Neural cell (in vitro differentiated cells): ENCODE measurements around the gene CYP39A1. TPM values are rescaled to one million over a fixed set of nuclear protein-coding genes. Genes with fewer than 3 reads are reported as not detected.

Experiments used
- H2AFZ ChIP-seq: fragments of 200-600, 300-800 bp; sonication (generic), shearing (Covaris generic); 2 replicates; pipeline ENCODE4 v1.6.0; 2014; ENCODE audit warnings: low read depth, mild to moderate bottlenecking, antibody characterized with exemption, low read length, moderate library complexity
- H3F3A ChIP-seq: fragments of 200-600 bp; shearing (Covaris generic); 2 replicates; pipeline ENCODE4 v1.6.1; 2016; ENCODE audit warnings: mild to moderate bottlenecking, moderate library complexity, mixed read lengths, antibody characterized with exemption, low read length; ENCODE audit not compliant: insufficient read depth, poor library complexity, severe bottlenecking
- H3K27ac ChIP-seq: fragments of 200-600, 300-800 bp; sonication (generic), shearing (Covaris generic); 2 replicates; pipeline ENCODE4 v1.5.1; 2014; ENCODE audit warnings: mild to moderate bottlenecking, low read length, moderate library complexity
- H3K27me3 ChIP-seq: fragments of 300-800, 200-600 bp; sonication (generic), shearing (Covaris generic); 2 replicates; pipeline ENCODE4 v1.6.0; 2014; ENCODE audit warnings: mild to moderate bottlenecking, low read depth, low read length, moderate library complexity; ENCODE audit not compliant: insufficient read depth
- H3K36me3 ChIP-seq: fragments of 300-800, 200-600 bp; sonication (generic), shearing (Covaris generic); 2 replicates; pipeline ENCODE4 v1.5.1; 2014; ENCODE audit warnings: mild to moderate bottlenecking, antibody characterized with exemption, low read length, moderate library complexity; ENCODE audit not compliant: insufficient read depth
- H3K4me2 ChIP-seq: fragments of 300-800, 200-600 bp; sonication (generic), shearing (Covaris generic); 2 replicates; pipeline ENCODE4 v1.6.0; 2014; ENCODE audit warnings: mild to moderate bottlenecking, low read length
- H3K4me3 ChIP-seq: fragments of 300-800, 200-600 bp; sonication (generic), shearing (Covaris generic); 2 replicates; pipeline ENCODE4 v1.5.1; 2014; ENCODE audit warnings: mild to moderate bottlenecking, low read length, moderate library complexity
- H3K79me2 ChIP-seq: fragments of 200-600 bp; shearing (Covaris generic); replicated peaks from 2 replicates; pipeline ENCODE4 v1.6.0; 2014; ENCODE audit warnings: mild to moderate bottlenecking, low read length, moderate library complexity; ENCODE audit not compliant: insufficient read depth
- H3K9ac ChIP-seq: fragments of 300-800, 200-600 bp; sonication (generic), shearing (Covaris generic); 2 replicates; pipeline ENCODE4 v1.6.1; 2016; ENCODE audit warnings: mild to moderate bottlenecking, low read length, mixed read lengths
- H3K9me2 ChIP-seq: fragments of 200-600 bp; shearing (Covaris generic); 2 replicates; pipeline ENCODE4 v1.6.1; 2016; ENCODE audit warnings: mild to moderate bottlenecking, low read length, mixed read lengths; ENCODE audit not compliant: insufficient read depth
- H3K9me3 ChIP-seq: fragments of 200-600, 300-800 bp; sonication (generic), shearing (Covaris generic); 2 replicates; pipeline ENCODE4 v1.6.1; 2016; ENCODE audit warnings: mild to moderate bottlenecking, mixed run types, low read length, moderate library complexity, mixed read lengths
- H4K20me1 ChIP-seq: fragments of 200-600 bp; shearing (Covaris generic); 2 replicates; pipeline ENCODE4 v1.6.1; 2016; ENCODE audit warnings: mild to moderate bottlenecking, mixed run types; ENCODE audit not compliant: insufficient read depth
- CTCF ChIP-seq: fragments of 450-650 bp; IDR thresholded peaks from 2 replicates; pipeline ENCODE4 v1.5.1; 2014; ENCODE audit warnings: antibody characterized with exemption, mild to moderate bottlenecking, moderate library complexity; ENCODE audit not compliant: poor library complexity, severe bottlenecking
- EP300 ChIP-seq: fragments of 450-650 bp; conservative IDR thresholded peaks from 2 replicates; pipeline ENCODE4 v1.6.1; 2014; ENCODE audit warnings: antibody characterized with exemption, mild to moderate bottlenecking, moderate library complexity; ENCODE audit not compliant: poor library complexity, severe bottlenecking
- EZH2 ChIP-seq: fragments of 200-600, 300-800 bp; shearing (Covaris generic), sonication (generic); IDR thresholded peaks from 2 replicates; pipeline ENCODE4 v1.6.1; 2014; ENCODE audit warnings: antibody characterized with exemption, low read length, borderline replicate concordance, mild to moderate bottlenecking; ENCODE audit not compliant: insufficient read depth, poor library complexity, severe bottlenecking
- MXI1 ChIP-seq: fragments of 450-650 bp; conservative IDR thresholded peaks from 2 replicates; pipeline ENCODE4 v1.6.1; 2014; ENCODE audit warnings: antibody characterized with exemption, mild to moderate bottlenecking; ENCODE audit not compliant: poor library complexity, severe bottlenecking
- POLR2AphosphoS5 ChIP-seq: IDR thresholded peaks from 2 replicates; pipeline ENCODE4 v1.6.1; 2012
- RAD21 ChIP-seq: fragments of 450-650 bp; conservative IDR thresholded peaks from 2 replicates; pipeline ENCODE4 v1.6.1; 2014; ENCODE audit warnings: antibody characterized with exemption, mild to moderate bottlenecking, moderate library complexity
- REST ChIP-seq: IDR thresholded peaks from 2 replicates; pipeline ENCODE4 v1.6.1; 2012; ENCODE audit warnings: borderline replicate concordance
- SMC3 ChIP-seq: fragments of 450-650 bp; conservative IDR thresholded peaks from 2 replicates; pipeline ENCODE4 v1.6.1; 2014; ENCODE audit warnings: antibody characterized with exemption, mild to moderate bottlenecking, moderate library complexity; ENCODE audit not compliant: poor library complexity
- TAF1 ChIP-seq: IDR thresholded peaks from 2 replicates; pipeline ENCODE4 v1.6.1; 2012; ENCODE audit warnings: low read depth
- polyA plus RNA-seq: library from polyadenylated mRNA; depleted of rRNA; stranded (reverse); fragments of >200 nt; gene quantifications from 2 replicates; pipeline ENCODE4 v1.2.3, GENCODE V29; 2014

Gene CYP39A1
- polyA plus RNA-seq, 1 donor from 2014 or later = 1.4 TPM

DNA sequence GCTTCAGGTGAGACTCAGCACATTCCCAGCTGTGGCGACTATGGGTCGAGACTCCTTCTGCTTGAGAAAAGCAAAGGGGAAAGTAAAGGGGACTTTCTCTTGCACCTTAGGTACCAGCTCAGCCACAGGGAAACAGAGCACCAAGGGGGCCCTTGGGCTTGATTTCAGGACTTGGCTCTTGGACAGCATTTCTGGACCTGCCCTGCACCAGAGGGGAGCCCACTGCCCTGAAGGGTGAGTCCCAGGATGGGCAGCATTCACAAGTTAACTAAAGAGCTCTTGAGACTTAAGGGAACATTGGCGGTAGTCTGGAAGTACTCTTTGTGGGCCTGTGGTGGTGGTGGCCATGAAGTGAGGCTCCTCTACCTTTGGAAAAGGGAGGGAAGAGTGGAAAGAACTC lies 111.1 kb downstream of the CYP39A1 start:
- no peaks in the 10 kb centered on the region for H3K9me2 ChIP-seq
- H3K27ac ChIP-seq = no peak overlapping the region
- no peak overlapping the region for H3K4me2 ChIP-seq
- no peaks in the 10 kb centered on the region for H3K79me2 ChIP-seq
- TF ChIP-seq CTCF (no peak), MXI1 (no peak), EP300 (no peak), EZH2 (no peak), TAF1 (no peak), RAD21 (no peak), POLR2AphosphoS5 (no peak), REST (no peak), SMC3 (no peak)
- no peaks in the 10 kb centered on the region for H4K20me1 ChIP-seq
- H3K36me3 ChIP-seq = no peaks in the 10 kb centered on the region
- no peak overlapping the region for H2AFZ ChIP-seq
- no peaks in the 10 kb centered on the region for H3F3A ChIP-seq
- no peak overlapping the region for H3K4me3 ChIP-seq
- H3K27me3 ChIP-seq = no peaks in the 10 kb centered on the region
- H3K9ac ChIP-seq = no peak overlapping the region
- H3K9me3 ChIP-seq = no peaks in the 10 kb centered on the region

DNA sequence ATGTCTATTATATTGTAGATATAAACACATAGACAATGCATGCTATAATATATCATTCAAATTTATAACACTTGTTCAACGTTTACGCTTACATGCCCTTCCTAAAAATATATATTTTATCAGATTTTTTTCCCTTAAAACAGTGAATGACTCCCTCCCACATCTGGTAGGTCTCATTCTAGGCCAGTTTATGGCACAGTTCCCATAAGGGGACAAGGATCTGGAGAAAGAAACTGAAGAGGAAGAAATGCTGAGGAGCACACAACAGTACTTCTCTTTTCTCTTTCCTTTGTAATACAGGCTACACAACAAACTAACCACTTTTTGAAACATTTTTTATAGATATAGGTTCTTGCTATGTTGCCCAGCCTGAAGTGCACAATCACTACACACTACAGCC lies 112.8 kb downstream of the CYP39A1 start:
- no peak overlapping the region for H2AFZ ChIP-seq

More for the DNA sequence above, 112.8 kb downstream of the CYP39A1 start:
- Histone ChIP-seq H4K20me1 (no peaks in the 10 kb centered on the region), H3K9me3 (no peaks in the 10 kb centered on the region), H3K27me3 (no peaks in the 10 kb centered on the region), H3K9me2 (no peaks in the 10 kb centered on the region), H3F3A (no peaks in the 10 kb centered on the region), H3K4me3 (no peak overlapping the region), H3K36me3 (no peaks in the 10 kb centered on the region), H3K9ac (no peak overlapping the region), H3K4me2 (no peak overlapping the region), H3K79me2 (no peaks in the 10 kb centered on the region), H3K27ac (no peak overlapping the region)
- TF ChIP-seq EZH2 (no peak), MXI1 (no peak), CTCF (no peak), SMC3 (no peak), RAD21 (no peak), REST (no peak), POLR2AphosphoS5 (no peak), EP300 (no peak), TAF1 (no peak)
